ENCODE data around the gene OR10S1. TPM values are rescaled to one million over a fixed set of nuclear protein-coding genes. Genes with fewer than 3 reads are reported as not detected.
"Not testable (repeated sequence)": the region's sequence is repeated elsewhere in the genome, so short reads cannot be mapped to it uniquely, and the experiment has no call there.

Gene OR10S1, protein sequence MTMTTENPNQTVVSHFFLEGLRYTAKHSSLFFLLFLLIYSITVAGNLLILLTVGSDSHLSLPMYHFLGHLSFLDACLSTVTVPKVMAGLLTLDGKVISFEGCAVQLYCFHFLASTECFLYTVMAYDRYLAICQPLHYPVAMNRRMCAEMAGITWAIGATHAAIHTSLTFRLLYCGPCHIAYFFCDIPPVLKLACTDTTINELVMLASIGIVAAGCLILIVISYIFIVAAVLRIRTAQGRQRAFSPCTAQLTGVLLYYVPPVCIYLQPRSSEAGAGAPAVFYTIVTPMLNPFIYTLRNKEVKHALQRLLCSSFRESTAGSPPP
- total RNA-seq = not detected

DNA sequence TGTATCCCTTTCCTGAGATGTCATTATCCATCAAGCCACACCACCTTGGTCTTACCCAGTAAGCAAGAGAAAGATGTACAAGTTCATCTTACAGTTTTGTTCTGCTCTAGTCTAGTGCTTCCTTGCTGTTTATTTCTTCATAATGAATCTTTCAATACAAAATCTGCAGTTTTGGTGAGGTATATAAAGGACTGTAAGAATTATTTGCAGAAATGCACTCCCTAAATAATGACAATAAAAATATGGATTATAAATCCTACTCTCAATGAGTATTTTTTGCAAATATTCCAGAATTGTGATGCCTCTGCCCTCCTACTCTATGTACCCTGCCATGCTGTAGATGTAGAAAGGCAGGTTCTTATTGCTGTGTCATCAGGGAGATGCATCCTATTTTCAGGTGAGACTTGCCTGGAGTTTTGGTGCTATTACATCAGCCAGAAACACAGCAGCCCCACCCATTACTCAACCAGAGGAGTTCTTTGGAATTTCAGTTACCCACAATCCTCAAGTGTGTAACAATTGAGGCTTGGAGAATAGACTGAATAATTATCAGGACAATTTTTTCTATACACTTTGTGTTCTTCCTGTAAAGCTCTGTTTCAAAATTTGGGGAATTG, at the start of gene OR10S1:
Gene OR10S1 (minus strand): TSS at position 51 of the 617 bp plus-strand sequence. CDS start 117 bp downstream, outside the sequence.
- DNase-seq = no peak

DNA sequence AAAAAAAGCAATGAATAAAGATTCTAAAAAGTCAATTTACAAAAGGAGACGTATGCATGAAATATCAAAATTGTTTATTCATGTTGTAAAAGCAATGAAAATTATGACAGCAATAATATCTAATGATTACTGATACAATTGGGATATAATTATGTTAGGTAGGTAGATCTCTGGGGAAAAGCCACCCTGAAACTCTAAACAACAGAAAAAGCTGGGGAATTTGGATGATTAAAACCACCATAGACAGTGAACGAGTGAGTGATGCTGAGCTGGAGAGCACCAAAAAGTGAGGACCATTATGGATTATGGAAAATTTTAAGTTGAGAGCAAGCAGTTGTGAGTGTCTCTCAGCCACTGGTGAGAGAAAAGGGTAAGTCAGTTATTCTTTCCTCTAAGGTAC, 48.9 kb upstream of the OR10S1 start, which contains the start of gene OR10G8:
Gene OR10G8 (plus strand): TSS at position 301 of the 400 bp plus-strand sequence. CDS start 2,825 bp downstream, outside the sequence.
- no peak for DNase-seq

DNA sequence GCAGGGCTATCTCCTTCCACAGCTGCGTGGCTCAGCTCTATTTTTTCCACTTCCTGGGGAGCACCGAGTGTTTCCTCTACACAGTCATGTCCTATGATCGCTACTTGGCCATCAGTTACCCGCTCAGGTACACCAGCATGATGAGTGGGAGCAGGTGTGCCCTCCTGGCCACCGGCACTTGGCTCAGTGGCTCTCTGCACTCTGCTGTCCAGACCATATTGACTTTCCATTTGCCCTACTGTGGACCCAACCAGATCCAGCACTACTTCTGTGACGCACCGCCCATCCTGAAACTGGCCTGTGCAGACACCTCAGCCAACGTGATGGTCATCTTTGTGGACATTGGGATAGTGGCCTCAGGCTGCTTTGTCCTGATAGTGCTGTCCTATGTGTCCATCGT, 38.3 kb upstream of the OR10S1 start:
- not testable (repeated sequence) for DNase-seq

DNA sequence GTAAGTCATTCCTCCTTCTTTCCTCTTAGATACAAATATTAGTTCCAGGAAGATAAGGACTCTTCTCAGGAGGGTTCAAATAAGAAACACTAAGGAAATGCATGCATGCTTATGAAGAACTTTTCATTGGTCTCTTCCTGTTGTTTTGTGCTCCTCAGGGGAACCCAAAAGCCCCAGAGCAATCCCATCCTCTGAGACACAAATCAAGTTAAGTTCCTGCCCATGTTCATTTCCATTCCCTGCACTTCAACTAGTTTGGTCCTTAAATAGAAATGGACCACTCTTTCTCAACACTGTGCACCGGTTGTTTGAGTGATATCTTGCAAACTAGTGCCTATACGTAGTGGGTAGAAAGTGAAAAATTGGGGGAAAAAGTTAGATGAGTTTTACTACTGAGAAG, 35.1 kb upstream of the OR10S1 start, which contains the start of gene OR10G4:
Gene OR10G4 (plus strand): TSS at position 301 of the 400 bp plus-strand sequence. CDS start 2,578 bp downstream, outside the sequence.
- no peak for DNase-seq

DNA sequence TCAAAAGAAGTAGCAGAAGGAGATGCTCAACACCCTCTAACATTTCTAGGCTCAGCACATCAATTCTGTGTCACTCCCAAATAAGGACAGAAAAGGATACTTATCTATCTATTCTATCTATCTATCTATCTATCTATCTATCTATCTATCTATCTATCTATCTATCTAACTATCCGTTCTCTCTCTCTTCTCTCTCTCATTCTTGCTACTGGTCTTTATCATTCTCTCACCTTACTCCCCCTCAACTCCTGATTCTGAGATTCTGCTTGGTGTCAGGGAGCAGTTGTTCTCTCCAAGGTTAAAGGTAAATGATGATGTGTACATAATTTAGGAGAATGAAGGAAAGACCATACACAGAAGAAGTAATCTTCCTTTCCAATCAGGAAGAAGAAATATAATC, 17.5 kb upstream of the OR10S1 start, which contains the start of gene OR10G6:
Gene OR10G6 (minus strand): TSS at position 43 of the 400 bp plus-strand sequence. CDS start 0 bp downstream, at position 43.
- DNase-seq = no peak

DNA sequence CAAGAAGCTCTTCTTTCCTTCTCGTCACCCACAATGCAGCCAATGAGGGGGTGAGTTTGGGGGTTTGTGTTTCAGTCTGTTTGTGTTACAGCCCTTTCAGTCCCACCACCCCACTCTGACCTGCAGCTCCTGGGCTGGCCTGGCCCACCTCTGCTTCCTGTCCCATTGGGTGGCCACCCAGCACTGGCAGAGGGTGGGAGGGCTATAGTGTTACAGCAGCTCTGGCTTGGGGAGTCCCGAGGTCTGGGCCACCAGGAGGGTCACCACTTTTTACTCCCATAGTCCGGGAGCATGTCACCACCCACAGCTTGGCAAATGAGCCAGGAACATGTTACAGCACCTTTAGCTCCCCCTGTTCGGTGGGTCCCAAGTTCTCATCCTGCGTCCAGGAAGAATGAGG, 1.7 kb upstream of the OR10S1 start:
- DNase-seq = no peak

DNA sequence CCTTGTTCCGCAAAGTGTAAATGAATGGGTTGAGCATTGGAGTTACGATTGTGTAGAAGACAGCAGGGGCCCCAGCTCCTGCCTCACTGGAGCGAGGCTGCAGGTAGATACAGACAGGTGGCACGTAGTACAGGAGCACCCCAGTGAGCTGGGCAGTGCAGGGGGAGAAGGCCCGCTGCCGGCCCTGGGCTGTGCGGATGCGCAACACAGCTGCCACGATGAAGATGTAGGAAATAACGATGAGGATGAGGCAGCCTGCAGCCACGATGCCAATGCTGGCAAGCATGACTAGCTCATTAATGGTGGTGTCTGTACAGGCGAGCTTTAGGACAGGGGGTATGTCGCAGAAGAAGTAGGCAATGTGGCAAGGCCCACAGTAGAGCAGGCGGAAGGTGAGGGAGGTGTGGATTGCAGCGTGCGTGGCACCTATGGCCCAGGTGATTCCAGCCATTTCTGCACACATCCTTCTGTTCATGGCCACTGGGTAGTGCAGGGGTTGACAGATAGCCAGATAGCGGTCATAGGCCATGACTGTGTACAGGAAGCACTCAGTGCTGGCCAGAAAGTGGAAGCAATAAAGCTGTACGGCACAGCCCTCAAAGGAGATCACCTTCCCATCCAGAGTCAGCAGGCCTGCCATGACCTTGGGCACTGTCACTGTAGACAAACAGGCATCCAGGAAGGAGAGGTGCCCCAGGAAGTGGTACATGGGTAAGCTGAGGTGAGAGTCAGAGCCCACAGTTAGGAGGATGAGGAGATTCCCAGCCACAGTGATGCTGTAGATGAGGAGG, 616 bp downstream of the OR10S1 start:
- no peak for DNase-seq

DNA sequence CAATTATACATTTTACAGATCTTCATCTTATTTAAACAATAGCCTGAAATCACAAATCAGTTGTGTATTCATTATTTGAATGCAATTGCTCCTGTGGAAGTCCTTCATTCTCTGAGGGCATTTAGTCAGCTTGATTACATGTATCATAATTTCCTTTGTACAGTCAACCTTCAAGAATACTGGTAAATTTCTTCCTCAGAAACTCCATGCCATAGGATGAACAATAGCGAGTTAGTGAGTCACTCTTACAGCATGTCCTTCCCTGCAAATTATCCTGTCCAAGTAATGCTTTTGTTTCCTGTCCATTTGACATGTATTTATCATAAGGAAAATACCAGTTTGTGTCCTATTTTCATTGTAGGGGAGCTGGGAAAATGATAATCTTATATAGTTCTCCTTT, 3.8 kb downstream of the OR10S1 start:
- DNase-seq = peak; percentile 3

DNA sequence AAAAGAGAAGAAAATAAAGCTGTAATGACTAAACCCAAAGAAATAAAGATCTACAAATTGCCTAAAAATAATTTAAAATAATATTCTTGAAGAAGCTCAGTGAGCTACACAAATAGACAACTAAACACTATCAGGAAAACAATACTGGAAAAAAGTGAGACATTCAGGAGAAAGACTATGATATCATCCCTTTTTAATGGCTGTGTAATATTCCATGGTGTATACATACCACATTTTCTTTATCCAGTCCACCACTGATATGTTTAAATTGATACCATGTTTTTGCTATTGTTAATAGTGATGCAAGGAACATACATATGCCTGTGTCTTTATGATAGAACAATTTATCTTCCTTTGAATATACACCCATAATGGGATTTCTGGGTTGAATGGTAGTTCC, 20.8 kb downstream of the OR10S1 start:
- DNase-seq = no peak

DNA sequence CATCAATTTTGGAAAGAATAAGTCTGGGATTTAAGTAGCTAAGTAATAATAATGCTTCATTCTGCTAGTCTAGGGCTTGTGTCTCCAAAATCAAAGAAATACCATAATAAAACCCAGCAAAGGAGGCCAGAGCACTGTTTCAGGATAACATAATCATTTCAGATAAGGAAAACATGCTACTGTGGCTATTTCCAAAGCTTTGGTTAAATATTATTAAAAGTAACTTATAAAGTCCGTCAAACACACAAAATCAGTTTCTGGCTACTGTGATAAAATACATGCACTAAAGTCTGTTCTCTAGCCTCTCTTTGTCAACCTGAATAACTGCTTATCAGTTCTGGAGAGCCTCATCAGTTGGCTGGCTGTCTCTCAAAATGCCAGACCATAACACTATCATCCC, 32.4 kb downstream of the OR10S1 start:
- no peak for DNase-seq

DNA sequence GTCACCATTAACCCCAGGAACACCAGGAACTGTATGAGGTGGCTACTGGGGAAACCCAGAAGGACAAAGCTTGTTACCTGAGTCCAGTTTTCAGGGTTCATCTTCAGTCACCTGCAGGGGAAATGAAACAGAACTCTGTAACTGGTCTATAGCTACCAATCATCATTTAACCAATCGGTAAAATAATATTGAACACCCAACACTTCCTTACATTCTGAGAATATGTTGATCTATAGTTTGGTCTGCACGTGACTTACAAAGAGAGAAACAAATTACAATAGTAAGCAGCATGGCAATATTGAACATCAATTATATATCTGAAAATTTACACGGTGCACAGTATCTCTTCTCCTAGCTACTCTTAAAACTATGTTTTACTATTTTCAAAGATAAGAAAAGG, 33.8 kb downstream of the OR10S1 start, which contains the start of gene OR6T1:
Gene OR6T1 (minus strand): TSS at position 101 of the 400 bp plus-strand sequence. CDS start 0 bp downstream, at position 101.
- DNase-seq = no peak

DNA sequence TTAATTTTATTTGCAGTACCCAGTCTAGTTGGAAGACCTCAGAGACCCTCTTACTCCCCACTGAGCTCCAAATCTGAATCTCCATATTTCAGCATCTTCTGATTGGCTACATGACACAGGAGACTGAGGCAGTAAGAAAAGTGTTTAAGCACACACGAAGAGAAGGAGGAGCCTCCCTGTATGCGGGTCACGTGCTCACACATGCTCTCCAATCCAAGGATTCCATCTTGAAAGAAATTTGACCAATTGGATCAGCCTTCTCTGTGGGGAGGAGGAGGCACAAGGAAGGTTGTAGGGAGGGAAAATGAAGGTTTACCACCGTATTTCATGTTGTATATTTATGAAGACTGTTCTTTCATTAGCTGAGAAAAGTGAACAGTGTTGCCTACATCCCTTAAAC, 35.2 kb downstream of the OR10S1 start:
- no peak for DNase-seq

DNA sequence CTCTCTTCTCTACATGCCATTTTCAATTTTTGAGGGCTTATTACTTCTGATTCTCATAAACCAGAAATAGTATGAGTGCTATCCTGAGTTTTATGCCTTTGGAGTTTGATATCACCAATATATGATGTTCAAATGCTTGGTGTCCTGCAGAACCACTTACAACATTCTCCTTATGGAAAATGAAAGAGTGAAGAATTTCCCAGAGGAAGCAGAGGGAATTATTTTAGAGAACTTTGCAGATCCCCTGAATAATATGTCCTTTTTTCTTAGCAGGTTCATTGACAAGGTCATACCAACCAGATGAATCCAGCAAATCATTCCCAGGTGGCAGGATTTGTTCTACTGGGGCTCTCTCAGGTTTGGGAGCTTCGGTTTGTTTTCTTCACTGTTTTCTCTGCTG, 38.3 kb downstream of the OR10S1 start, which contains the start of gene OR4D5:
Gene OR4D5 (plus strand): TSS at position 301 of the 400 bp plus-strand sequence. CDS start 0 bp downstream, at position 301.
- DNase-seq = no peak

Other genes with a start within 250 kb of the OR10S1 start
- gene ZNF202, start 236.1 kb downstream of the OR10S1 start, total RNA-seq = 10.9 TPM
- not detected for gene OR6X1, start 223.3 kb downstream of the OR10S1 start, total RNA-seq
- not detected for gene OR6M1, start 171.4 kb downstream of the OR10S1 start, total RNA-seq
- gene TMEM225, start 92.1 kb downstream of the OR10S1 start, total RNA-seq = not detected
- gene OR8D4, start 75.6 kb downstream of the OR10S1 start, total RNA-seq = 0.30 TPM
- gene OR4D5, start 38.2 kb downstream of the OR10S1 start, total RNA-seq = not detected
- gene OR6T1, start 33.9 kb downstream of the OR10S1 start, total RNA-seq = not detected
- gene OR10G6, start 17.4 kb upstream of the OR10S1 start, total RNA-seq = not detected
- gene OR10G4, start 35.2 kb upstream of the OR10S1 start, total RNA-seq = not detected
- gene OR10G9, start 45.2 kb upstream of the OR10S1 start, total RNA-seq = not detected
- not detected for gene OR10G8, start 49.0 kb upstream of the OR10S1 start, total RNA-seq
- not detected for gene OR10G7, start 63.5 kb upstream of the OR10S1 start, total RNA-seq
- 22.0 TPM for gene VWA5A, start 137.7 kb upstream of the OR10S1 start, total RNA-seq
- not detected for gene OR10D3, start 205.6 kb upstream of the OR10S1 start, total RNA-seq